ENCODE measurements around the gene FBF1. TPM values are rescaled to one million over a fixed set of nuclear protein-coding genes. Genes with fewer than 3 reads are reported as not detected.

Gene FBF1
- total RNA-seq, 1 donor from 2014 or later: 2.8 TPM

DNA sequence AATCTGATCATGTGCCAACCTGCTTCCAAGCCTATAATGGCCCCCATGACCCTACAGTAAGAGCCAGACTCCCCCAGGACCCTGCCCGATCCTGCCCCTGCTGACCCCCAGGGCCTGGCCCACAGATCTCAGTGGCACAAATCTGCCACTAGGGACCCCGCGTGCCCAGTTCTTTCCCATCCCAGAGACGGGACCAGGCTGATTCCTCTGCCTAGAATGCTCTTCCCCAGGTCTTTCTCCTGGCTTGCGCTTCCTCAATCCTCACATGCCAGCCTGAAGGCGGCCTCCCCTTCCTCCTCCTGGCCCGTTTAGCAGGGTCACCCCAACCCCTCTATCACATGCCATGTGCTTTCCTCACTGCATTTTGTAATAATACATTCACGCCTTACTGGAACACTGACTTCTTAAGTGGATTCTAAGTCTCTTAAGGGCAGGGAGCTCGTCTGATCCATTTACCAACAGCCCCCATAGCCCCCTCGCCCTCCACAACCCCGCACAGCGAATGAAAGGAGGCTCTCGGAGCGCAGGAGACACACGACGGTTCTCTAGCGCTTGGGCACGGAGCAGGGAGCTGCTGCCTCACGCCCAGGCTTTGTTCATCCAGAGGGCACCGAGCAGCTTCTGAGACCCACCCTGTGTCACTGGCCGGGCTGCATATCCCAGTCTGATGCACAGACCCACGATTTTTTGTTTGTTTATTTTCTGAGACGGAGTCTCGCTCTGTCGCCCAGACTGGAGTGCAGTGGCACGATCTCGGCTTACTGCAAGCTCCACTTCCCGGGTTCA lies 45.3 kb downstream of the FBF1 start:
- TF ChIP-seq, protein P1, sequence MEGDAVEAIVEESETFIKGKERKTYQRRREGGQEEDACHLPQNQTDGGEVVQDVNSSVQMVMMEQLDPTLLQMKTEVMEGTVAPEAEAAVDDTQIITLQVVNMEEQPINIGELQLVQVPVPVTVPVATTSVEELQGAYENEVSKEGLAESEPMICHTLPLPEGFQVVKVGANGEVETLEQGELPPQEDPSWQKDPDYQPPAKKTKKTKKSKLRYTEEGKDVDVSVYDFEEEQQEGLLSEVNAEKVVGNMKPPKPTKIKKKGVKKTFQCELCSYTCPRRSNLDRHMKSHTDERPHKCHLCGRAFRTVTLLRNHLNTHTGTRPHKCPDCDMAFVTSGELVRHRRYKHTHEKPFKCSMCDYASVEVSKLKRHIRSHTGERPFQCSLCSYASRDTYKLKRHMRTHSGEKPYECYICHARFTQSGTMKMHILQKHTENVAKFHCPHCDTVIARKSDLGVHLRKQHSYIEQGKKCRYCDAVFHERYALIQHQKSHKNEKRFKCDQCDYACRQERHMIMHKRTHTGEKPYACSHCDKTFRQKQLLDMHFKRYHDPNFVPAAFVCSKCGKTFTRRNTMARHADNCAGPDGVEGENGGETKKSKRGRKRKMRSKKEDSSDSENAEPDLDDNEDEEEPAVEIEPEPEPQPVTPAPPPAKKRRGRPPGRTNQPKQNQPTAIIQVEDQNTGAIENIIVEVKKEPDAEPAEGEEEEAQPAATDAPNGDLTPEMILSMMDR (IDR thresholded peaks at IDR 0.05; ENCODE audit: borderline replicate concordance): no peak
- H3K36me3 ChIP-seq: peaks cover 43% of the 10 kb centered on the region
- DNase-seq: no peak
- intact Hi-C loops (cut with micrococcal nuclease): no loop called here
- no peaks in the 10 kb centered on the region for H3K27me3 ChIP-seq (ENCODE audit: low read depth)
- peak overlapping the region; percentile 75 for H3K4me3 ChIP-seq
- H3K9me3 ChIP-seq (replicated peaks): no peaks in the 10 kb centered on the region
- peaks cover 44% of the 10 kb centered on the region for H3K4me1 ChIP-seq
- peak overlapping the region; percentile 99 for H3K27ac ChIP-seq (replicated peaks)

DNA sequence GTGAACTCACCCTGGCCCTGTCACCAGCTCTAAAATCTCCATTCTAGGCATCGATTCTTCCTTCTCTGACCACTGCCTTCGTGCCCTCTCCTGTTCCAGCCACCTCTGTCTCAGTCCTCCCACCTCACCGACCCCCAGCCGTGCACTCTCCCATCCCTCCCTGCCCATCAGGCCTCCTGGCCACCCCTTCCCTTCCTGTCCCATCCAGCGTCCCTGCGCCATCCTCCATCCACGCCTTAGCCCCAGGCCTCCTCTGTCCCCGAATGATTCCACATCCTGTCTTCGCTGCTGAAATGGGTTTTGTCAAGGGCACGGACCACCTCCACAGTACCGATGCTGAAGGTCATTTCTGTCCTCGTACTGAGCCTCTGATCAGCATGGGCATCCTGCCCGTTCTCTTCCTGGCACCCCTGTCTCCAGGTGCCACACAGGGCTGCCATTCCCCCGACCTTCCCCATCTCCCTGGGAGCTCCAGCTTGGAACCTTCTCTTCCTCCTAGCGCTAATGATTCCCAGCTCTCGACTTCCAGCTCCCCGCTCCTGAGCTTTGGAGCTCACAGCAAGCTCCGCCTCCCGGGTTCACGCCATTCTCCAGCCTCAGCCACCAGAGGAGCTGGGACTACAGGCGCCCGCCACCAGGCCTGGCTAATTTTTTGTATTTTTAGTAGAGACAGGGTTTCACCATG lies 46.7 kb downstream of the FBF1 start:
- peaks cover 44% of the 10 kb centered on the region for H3K4me1 ChIP-seq
- no peaks in the 10 kb centered on the region for H3K9me3 ChIP-seq (replicated peaks)
- H3K36me3 ChIP-seq: peaks cover 42% of the 10 kb centered on the region
- TF ChIP-seq, protein P1 (IDR thresholded peaks at IDR 0.05; ENCODE audit: borderline replicate concordance): no peak
- H3K27ac ChIP-seq (replicated peaks): no peak overlapping the region
- no peaks in the 10 kb centered on the region for H3K27me3 ChIP-seq (ENCODE audit: low read depth)
- no peak for DNase-seq
- intact Hi-C loops (cut with micrococcal nuclease): no loop called here
- H3K4me3 ChIP-seq: no peak overlapping the region

DNA sequence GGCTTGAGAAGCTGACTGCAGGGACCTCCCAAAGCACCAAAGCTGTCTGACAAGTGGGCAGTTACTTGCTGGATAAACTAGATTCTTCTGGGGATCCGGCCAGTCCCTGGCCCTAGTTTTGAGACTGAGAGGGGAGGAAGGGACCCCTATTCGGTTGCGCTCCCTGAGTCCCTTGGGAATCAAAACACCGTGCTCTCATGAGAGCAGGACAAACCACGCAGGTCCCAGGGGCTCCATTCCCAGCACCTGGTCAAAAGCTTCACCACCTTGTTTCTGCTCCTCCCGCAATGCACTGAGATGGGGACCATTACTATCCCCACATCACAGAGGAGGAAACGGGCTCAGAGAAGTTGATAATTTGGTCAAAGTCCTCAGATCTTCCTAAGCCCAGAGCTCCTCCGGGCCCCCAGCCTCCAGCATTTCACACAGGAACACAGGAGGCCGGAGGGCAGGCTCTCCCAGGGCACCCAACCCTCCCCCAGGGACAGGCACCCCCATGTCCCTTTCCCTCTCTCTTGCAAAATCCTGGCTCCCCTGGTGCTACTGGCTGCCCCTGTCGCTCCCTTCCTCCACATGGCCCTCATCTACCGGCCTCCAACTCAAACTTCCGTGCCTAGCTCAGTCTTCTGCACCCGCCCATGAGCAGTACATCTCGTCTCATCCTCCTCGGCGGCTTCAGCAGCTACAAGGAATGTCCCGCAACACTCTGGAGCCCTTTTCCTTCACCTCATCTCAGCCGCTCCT lies 47.4 kb downstream of the FBF1 start:
- no peaks in the 10 kb centered on the region for H3K9me3 ChIP-seq (replicated peaks)
- no peaks in the 10 kb centered on the region for H3K27me3 ChIP-seq (ENCODE audit: low read depth)
- DNase-seq: no peak
- no peak overlapping the region for H3K27ac ChIP-seq (replicated peaks)
- H3K36me3 ChIP-seq: peaks cover 37% of the 10 kb centered on the region
- no peak overlapping the region for H3K4me3 ChIP-seq
- peaks cover 44% of the 10 kb centered on the region for H3K4me1 ChIP-seq
- intact Hi-C loops (cut with micrococcal nuclease): loop anchor here (2.0 kb wide), 1 partner anchor 43 kb away; no protein-coding TSS in a partner anchor
- TF ChIP-seq, protein P1 (IDR thresholded peaks at IDR 0.05; ENCODE audit: borderline replicate concordance): no peak

DNA sequence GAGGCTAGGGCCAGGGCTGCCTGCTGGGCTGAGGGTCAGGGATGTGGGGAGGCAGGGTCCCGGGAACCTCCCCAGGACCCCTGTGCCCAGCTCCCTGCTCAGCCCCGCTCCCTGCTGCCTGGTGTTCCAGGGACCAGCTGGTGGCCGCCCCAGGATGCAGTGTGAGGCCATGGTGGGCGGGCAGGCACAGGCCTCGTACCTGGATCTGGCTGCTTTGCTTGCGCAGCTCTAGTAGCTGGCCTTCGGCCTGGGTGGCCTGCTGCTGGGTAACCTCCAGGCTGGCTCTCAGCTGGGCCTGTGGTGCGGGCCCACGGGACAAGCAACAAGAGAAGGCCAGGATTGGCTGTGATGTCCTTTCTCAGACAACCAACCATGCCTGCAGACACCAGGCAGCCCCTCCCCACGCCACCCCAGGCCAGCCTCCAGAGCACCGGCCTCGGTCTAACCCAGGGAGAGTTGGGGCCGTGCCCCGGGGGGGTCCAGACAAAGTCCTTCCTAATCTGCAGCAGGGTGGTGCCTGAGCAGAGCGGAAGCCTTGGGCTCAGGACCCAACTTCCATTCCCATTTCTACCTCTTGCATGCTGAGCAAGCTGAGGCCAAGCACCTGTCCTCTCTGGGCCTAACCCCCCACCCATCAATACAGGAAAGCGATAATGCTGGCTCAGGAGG lies 48.2 kb downstream of the FBF1 start:
- Histone ChIP-seq H3K9me3 (replicated peaks) (no peaks in the 10 kb centered on the region), H3K4me3 (no peak overlapping the region), H3K27me3 (ENCODE audit: low read depth) (no peaks in the 10 kb centered on the region), H3K27ac (replicated peaks) (no peak overlapping the region), H3K36me3 (peaks cover 34% of the 10 kb centered on the region), H3K4me1 (peaks cover 44% of the 10 kb centered on the region)
- no peak for DNase-seq
- intact Hi-C loops (cut with micrococcal nuclease): loop anchor here (2.0 kb wide), 1 partner anchor 42 kb away; no protein-coding TSS in a partner anchor
- TF ChIP-seq, protein P1 (IDR thresholded peaks at IDR 0.05; ENCODE audit: borderline replicate concordance): no peak
